HG03196 (cell line): ENCODE measurements around the gene MED12L.

ENCODE experiments used
- ATAC-seq: cut with Tn5 transposase; IDR thresholded peaks from one replicate; pipeline ENCODE4 v1.9.1; 2021; ENCODE audit not compliant: unreplicated experiment

MED12L gene

GRCh38 chr3:151086484-151087456, 1.3 kb downstream of the MED12L start:
- peak; percentile 66 for ATAC-seq

- ATAC-seq = no peak
Observed at GRCh38 chr3:151087648-151088047, 2.2 kb downstream of the MED12L start.

- ATAC-seq = no peak
Observed at GRCh38 chr3:151091685-151092345, 6.4 kb downstream of the MED12L start.

GRCh38 chr3:151093148-151093547, 7.7 kb downstream of the MED12L start:
- ATAC-seq = no peak

GRCh38 chr3:151093905-151094304, 8.4 kb downstream of the MED12L start:
- ATAC-seq = no peak

GRCh38 chr3:151096716-151097115, 11.3 kb downstream of the MED12L start:
- no peak for ATAC-seq

GRCh38 chr3:151100076-151100475, 14.6 kb downstream of the MED12L start:
- ATAC-seq = no peak

- no peak for ATAC-seq
Observed at GRCh38 chr3:151101270-151101969, 16.0 kb downstream of the MED12L start.

GRCh38 chr3:151106311-151106710, 20.8 kb downstream of the MED12L start:
- ATAC-seq = no peak

GRCh38 chr3:151107177-151107576, 21.7 kb downstream of the MED12L start:
- no peak for ATAC-seq

GRCh38 chr3:151107701-151108100, 22.2 kb downstream of the MED12L start:
- ATAC-seq = no peak

GRCh38 chr3:151109286-151109800, 23.9 kb downstream of the MED12L start:
- ATAC-seq = no peak

GRCh38 chr3:151112731-151113130, 27.3 kb downstream of the MED12L start:
- no peak for ATAC-seq

GRCh38 chr3:151113343-151113742, 27.9 kb downstream of the MED12L start:
- no peak for ATAC-seq

- no peak for ATAC-seq
Observed at GRCh38 chr3:151117047-151117446, 31.6 kb downstream of the MED12L start.

- ATAC-seq = no peak
Observed at GRCh38 chr3:151119188-151119587, 33.7 kb downstream of the MED12L start.

GRCh38 chr3:151120409-151120808, 34.9 kb downstream of the MED12L start:
- ATAC-seq = no peak

- ATAC-seq = no peak
Observed at GRCh38 chr3:151121016-151121415, 35.6 kb downstream of the MED12L start.

GRCh38 chr3:151123827-151124226, 38.4 kb downstream of the MED12L start:
- ATAC-seq = no peak

- ATAC-seq = no peak
Observed at GRCh38 chr3:151124476-151124875, 39.0 kb downstream of the MED12L start.

- no peak for ATAC-seq
Observed at GRCh38 chr3:151130428-151130827, 45.0 kb downstream of the MED12L start.
